IPS-18c (cell line): ENCODE measurements around the gene PTGIR.

ENCODE experiments used
- H3K4me3 ChIP-seq: 2 replicates; pipeline ENCODE4 v1.7.0; 2013; ENCODE audit warnings: low read depth, mild to moderate bottlenecking, low read length, moderate library complexity; ENCODE audit not compliant: insufficient read depth
- H3K9me3 ChIP-seq: one replicate; pipeline ENCODE4 v1.6.1; 2013; ENCODE audit warnings: mild to moderate bottlenecking, low read length, moderate library complexity; ENCODE audit not compliant: control insufficient read depth, insufficient read depth

PTGIR gene

GRCh38 chr19:46624958-46625661, at the start of gene PTGIR:
Gene PTGIR, minus strand, starts transcription at chr19:46625089. Its CDS starts 864 bp downstream, at chr19:46624225.
- H3K9me3 ChIP-seq: peaks cover 2% of the 10 kb centered on the region
- H3K4me3 ChIP-seq: no peak within 1 kb of the TSS

GRCh38 chr19:46670813-46671212, 45.9 kb upstream of the PTGIR start:
- H3K9me3 ChIP-seq: peaks cover 2% of the 10 kb centered on the region

GRCh38 chr19:46668662-46669061, 43.8 kb upstream of the PTGIR start:
- Histone ChIP-seq H3K4me3 (no peak overlapping the region), H3K9me3 (peaks cover 2% of the 10 kb centered on the region)

More at GRCh38 chr19:46670813-46671212, 45.9 kb upstream of the PTGIR start:
- H3K4me3 ChIP-seq: no peak overlapping the region

GRCh38 chr19:46665072-46665471, 40.2 kb upstream of the PTGIR start:
- Histone ChIP-seq H3K9me3 (no peaks in the 10 kb centered on the region), H3K4me3 (no peak overlapping the region)

DNA sequence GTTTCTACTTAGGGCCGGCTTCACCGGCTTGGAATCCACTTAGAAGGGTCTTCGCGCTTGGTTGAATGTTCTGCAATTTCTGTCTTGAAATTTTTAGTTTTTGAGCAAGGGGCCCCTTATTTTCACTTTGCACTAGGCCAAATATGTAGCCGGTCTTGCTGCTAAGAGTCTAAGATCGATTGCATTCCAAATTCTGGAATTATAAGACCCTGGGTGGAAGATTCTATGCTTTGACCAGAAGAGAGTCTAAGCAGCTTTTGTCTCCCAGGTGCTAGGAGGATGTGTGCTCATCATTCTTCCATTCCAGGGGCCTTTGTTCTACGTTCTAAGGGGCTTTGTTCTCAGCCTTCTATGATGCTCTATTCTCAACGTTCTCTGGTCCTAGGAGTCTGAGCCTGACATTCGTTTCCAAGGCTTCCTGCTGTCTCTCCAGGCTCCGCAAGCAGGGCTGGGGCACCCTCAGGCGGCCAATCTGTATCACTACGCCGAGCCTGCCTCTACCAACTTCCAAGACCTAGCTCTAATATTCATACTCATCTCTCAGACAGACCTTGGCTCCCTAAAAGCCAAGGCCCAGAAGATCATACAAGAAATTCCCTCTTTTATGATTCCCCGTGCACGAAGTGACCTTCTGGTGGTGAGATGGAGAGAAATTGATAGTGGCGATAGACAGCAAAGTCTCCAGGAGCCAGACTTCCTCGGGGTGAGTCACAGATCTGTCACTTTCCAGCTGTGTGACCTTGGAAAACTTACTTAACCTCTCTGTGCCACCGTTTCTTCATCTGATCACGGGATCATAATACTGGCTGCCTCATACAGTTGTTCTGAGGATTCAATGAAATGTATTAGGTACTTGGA, 37.1 kb upstream of the PTGIR start:
- Histone ChIP-seq H3K4me3 (peak overlapping the region; percentile 44; the same call in 1 of the 2 replicates), H3K9me3 (no peaks in the 10 kb centered on the region)

DNA sequence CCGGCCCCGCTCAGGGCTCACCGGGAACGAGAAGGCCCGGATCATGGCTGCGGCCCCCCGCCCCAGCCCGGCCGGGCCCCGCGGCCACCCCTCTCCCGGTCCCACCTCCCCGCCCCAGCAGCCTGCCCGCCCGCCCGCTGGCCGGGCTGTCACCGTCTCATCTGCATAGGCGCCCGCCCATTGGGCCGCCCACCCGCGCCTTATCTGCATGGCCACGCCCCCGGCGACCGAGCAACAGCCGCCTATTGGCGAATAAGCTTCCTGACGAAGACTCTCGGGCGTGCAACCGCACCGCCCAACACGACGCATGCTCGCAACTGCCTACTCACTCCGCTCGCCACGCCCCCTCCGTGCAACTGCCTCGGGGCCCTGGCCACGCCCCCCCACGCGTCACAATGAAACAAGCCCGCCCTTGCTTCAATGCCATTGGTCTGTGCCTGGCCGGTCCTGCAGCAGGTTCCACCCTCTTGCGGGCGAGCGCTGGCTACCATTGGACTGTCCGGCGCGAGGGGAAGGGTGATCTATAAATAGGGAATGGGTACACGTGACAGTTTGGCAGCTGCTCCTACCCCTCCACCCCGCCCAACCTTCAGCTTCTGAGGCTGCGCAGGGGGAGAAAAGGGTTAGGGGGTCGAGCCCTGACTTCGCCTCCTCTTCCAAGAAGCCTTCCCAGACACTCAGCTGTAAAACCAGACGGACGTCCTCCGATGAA, 36.3 kb upstream of the PTGIR start, which contains the start of gene DACT3:
DACT3 (minus strand) TSS at position 163 of the 712 bp plus-strand sequence; CDS start at position 45, 118 bp downstream.
- Histone ChIP-seq H3K9me3 (no peaks in the 10 kb centered on the region), H3K4me3 (peak within 1 kb of the TSS; percentile 59)

DNA sequence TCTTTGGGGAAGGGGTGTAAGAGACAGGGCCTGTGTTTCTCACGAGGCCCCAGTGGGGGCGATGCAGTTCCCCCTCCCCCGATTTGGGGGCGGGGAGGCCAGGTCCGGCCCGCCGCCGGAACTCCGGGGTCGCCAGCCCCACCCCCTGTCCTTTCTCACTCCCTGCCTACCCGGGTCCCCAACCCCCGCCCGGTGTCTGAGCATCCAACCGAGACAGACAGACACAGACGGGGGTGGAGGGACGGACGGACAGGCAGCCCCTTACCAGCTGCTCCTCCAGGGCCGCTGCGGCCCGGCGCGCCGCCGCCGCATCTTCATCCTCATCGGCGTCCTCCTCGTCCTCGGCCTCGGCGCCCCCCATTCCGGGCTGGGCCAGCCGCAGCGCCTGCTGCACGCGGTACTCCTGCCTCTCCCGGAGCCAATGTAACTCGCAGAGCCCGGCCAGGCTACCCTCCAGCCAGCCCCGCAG, 35.7 kb upstream of the PTGIR start:
- H3K9me3 ChIP-seq: no peaks in the 10 kb centered on the region
- peak overlapping the region; percentile 59 for H3K4me3 ChIP-seq

- H3K4me3 ChIP-seq: peak overlapping the region; percentile 59
These were observed 35.2 kb upstream of the PTGIR start for GRCh38 chr19:46660008-46660517.

DNA sequence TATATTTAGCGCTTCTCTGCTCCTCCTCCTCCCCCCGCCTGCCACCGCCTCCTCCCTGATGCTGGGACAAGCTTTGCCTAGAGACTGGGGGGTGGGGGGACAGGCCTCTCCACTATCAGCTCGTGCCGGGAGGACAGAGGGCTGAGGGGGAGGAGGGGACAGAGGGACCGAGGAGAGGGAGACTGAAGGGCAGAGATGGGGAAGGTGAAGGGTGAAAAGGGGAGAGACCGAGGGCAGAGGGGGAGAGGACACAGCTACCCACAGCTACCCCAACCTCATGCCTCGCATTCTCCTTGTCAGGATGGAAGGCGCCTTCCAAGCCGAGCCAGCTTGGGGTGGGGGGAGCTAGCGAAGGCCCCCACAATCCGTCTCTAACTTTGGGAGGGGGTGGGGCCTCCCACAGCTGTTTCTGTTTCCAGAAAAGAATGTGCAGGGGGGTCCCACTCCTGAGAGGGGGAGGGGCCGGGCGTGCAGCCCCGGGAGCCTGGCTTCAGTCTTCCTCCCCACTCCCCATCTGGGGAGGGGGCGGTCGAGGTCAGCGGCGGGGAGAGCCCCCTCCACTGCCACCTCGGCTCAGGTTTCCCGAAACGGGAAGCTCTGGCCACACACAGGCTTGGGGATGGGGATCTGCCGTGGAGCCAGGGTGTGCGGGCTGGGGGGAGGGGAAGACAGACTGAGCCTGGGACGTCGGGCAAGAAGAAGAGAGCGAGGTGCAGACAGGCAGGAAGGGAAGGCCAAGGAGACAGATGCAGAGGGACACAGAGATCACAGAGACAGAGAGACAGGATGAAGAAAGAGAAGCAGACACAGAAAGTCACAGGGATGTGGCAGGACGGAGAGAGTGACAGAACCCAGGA, 34.5 kb upstream of the PTGIR start:
- Histone ChIP-seq H3K9me3 (no peaks in the 10 kb centered on the region), H3K4me3 (peak overlapping the region; percentile 59)

More at GRCh38 chr19:46660008-46660517, 35.2 kb upstream of the PTGIR start:
- H3K9me3 ChIP-seq: no peaks in the 10 kb centered on the region

DNA sequence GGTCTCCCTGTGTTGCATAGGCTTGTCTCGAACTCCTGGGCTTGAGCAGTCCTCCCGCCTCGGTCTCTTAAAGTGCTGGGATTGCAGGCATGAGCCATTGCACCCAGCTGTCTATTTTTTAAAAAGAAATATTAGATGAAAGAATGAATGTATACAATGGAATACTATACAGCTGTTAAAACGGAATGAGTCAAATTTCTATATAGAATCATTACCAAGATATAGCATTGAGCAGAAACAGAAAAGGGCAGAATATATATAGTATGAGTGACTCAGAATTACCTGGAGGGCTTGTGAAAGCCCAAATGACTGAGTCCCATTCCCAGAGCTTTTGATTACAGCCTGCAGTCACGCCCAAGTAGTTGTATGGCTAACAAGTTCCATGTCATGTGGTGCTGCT, 31.7 kb upstream of the PTGIR start:
- Histone ChIP-seq H3K9me3 (no peaks in the 10 kb centered on the region), H3K4me3 (no peak overlapping the region)

- H3K4me3 ChIP-seq: no peak overlapping the region
- no peaks in the 10 kb centered on the region for H3K9me3 ChIP-seq
These were observed 29.8 kb upstream of the PTGIR start for GRCh38 chr19:46654621-46655152.

DNA sequence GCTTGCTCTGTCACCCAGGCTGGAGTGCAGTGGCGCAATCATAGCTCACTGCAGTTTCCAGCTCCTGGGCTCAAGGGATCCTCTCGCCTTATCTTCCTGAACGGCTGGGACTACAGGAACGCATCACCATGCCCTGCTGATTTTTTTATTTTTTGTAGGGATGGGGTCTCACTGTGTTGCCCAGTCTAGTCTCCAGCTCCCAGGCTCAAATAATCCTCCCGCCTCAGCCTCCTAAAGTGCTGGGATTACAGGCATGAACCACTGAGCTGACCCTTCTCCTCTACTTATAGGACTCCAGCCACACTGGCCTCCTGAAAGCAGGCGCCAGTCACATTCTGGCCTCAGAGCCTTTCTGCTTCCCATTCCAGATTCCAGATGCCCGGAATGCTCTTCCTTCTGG, 25.6 kb upstream of the PTGIR start:
- H3K4me3 ChIP-seq: no peak overlapping the region
- H3K9me3 ChIP-seq: peaks cover 6% of the 10 kb centered on the region

GRCh38 chr19:46648961-46649960, 24.4 kb upstream of the PTGIR start:
- H3K4me3 ChIP-seq: peak overlapping the region; percentile 36; the same call in 1 of the 2 replicates
- H3K9me3 ChIP-seq: peaks cover 6% of the 10 kb centered on the region

- Histone ChIP-seq H3K4me3 (peak overlapping the region; percentile 36; the same call in 1 of the 2 replicates), H3K9me3 (peaks cover 6% of the 10 kb centered on the region)
These were observed 23.4 kb upstream of the PTGIR start for GRCh38 chr19:46648060-46648960.
